GM19395 (cell line): ENCODE results near the gene LGR6.

Experiments
- ATAC-seq: cut with Tn5 transposase; IDR thresholded peaks from one replicate; pipeline ENCODE4 v1.9.1; 2021; ENCODE audit warnings: mild to moderate bottlenecking, moderate library complexity; ENCODE audit not compliant: unreplicated experiment

Gene LGR6

GRCh38 chr1:202283379-202283844 is 89.8 kb downstream of the LGR6 start:
- no peak for ATAC-seq

- no peak for ATAC-seq
Observed at GRCh38 chr1:202283991-202284390, 90.4 kb downstream of the LGR6 start.

- ATAC-seq: no peak
Observed at GRCh38 chr1:202285908-202286307, 92.3 kb downstream of the LGR6 start.

DNA sequence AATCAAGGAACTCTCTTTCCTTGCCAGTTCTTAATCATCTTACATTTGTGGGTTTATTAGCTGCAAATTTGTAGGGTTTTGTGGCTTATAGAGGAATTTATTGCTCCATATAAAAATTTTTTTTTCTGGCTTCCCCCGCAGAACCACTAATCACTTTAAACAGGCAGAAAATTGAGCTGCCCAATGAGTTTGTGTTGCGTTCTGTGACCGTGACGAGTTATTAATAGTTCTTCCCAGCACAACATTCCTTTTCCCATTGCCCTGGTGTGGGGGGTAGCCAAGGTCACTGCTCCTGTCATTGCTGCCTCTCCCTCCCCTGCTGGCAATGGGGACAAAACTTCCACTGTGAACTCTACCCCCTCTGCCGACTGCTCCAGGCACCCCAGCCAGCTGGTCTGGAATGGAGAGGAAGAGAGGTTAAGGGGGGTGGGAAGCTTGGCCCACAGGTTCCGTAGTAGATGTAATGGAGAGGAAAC is 93.1 kb downstream of the LGR6 start:
- no peak for ATAC-seq

- no peak for ATAC-seq
Observed at GRCh38 chr1:202287196-202287595, 93.6 kb downstream of the LGR6 start.

GRCh38 chr1:202288177-202288576 is 94.6 kb downstream of the LGR6 start:
- ATAC-seq: no peak

DNA sequence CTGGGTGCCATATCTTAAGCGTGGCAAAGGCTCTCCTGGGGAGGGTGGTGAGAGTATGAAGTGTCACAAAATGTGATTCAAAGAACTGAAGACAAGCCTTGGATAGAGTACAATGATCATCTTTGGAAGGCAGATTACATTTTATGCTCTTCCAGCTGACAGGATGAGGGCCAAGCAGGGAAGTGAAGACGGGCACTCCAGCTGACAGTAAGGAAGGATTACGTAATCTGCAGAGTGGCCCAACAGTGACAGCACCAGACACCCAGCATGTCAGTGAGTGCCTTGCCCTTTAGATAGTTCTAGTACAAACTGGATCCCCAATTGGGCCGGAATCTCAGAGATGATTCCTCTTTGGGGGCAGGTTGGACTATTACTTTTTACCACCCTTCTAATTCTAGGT is 95.4 kb downstream of the LGR6 start:
- ATAC-seq: no peak

- ATAC-seq: no peak
Observed at GRCh38 chr1:202291001-202291400, 97.4 kb downstream of the LGR6 start.

- ATAC-seq: no peak
Observed at GRCh38 chr1:202291961-202292712, 98.5 kb downstream of the LGR6 start.

GRCh38 chr1:202292773-202293172 is 99.2 kb downstream of the LGR6 start:
- ATAC-seq: no peak

- no peak for ATAC-seq
Observed at GRCh38 chr1:202293569-202293968, 100.0 kb downstream of the LGR6 start.

DNA sequence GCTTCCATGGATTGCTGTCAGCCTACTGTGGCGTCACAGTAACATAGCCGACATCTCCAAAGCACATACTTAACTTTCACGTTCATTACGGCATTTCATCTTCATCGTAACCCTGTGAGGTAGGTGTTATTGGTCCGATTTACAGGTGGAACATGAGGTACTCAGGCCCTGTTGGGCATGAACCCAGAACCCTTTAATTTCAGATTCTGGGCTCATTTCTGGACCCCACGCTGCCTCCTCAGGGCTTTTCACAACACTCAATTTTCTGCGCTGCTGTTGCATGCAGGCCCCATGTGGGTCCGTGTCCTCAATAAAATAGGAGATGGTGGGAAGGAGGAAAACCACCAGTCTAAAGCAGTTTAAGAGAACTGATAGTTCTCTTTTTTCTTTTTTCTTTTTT is 108.6 kb downstream of the LGR6 start:
- no peak for ATAC-seq

GRCh38 chr1:202304375-202304774 is 110.8 kb downstream of the LGR6 start:
- no peak for ATAC-seq

DNA sequence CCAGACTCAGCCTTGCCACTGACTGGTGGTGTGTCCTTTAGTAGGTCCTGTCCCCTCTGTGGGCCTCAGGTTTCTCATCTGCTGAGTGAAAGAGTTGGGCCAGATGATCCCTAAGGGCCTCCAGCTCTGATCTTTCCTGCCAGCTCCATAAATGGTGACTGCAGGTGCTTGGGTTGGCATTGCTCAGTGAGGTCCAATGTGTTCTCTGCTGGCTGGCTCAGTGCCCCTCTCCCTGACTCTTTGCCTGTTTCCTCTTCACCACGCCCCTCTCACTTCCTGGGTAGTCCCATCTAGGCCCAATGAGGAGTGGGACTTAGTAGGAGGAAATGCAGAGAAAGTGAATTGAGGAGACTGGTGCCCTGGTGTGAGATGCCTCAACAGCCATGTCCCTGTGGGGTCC is 111.6 kb downstream of the LGR6 start:
- no peak for ATAC-seq

DNA sequence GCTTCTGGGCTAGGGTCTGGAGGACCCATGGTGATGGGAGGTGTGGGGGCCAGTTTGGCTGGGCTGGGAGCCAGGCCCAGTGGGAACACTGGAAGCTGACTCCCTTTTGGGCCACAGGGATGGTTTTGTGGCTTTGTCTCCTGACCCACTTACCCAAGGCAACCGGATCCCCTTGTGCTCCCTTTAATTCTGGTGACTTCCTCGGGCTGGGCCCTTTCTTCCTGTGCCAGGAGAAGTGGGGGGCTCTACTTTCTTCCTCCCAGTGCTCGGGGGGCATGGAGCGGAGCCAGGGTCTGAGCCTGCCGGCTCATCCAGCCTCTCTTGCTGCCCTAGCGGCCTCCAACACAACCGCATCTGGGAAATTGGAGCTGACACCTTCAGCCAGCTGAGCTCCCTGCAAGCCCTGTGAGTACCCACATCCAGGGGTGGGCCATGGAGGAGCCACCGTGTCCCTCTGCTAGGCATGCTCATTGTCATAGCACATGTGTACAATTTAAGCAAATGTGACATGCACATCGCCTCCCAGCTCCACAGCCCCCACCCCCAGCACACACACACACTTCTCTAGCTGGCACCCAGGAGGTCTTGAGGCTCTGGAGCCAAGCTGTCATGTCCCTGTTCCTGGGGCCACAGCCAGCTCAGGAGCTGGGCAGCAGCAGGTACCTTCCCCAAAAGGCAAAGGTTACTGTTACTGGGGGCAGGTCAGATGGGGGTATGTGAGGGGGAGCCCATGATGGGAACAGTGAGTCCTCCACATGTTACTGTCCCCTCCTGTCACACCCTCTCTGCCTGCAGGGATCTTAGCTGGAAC is 113.1 kb downstream of the LGR6 start:
- no peak for ATAC-seq

DNA sequence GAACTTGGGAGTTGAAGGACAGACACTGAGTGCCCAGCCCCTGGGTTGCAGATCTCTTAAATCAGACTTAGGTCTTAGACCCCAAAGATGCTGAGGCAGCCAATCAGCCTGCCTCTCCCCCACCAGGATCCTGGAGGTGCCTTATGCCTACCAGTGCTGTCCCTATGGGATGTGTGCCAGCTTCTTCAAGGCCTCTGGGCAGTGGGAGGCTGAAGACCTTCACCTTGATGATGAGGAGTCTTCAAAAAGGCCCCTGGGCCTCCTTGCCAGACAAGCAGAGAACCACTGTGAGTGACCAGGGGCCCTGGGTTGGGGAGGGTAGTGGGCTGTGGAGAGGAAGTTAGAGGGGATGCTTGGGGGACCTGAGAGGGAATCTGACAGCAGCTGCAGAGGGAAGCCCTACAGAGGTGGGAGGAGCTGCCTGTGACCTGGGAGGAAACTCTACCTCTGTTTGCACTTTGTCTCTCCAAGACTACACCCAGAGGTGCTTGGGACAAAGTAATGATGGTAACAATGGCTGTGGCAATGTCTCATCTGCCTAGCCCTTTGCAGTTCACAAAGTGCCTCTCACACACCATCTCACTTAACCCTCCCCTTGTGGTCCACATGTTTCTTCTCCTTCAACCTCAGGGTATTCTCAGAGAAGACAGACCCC is 116.6 kb downstream of the LGR6 start:
- ATAC-seq: no peak

- ATAC-seq: no peak
Observed at GRCh38 chr1:202310746-202311145, 117.1 kb downstream of the LGR6 start.

GRCh38 chr1:202311875-202312635 is 118.5 kb downstream of the LGR6 start:
- ATAC-seq: no peak

GRCh38 chr1:202315576-202316168 is 122.1 kb downstream of the LGR6 start:
- no peak for ATAC-seq

DNA sequence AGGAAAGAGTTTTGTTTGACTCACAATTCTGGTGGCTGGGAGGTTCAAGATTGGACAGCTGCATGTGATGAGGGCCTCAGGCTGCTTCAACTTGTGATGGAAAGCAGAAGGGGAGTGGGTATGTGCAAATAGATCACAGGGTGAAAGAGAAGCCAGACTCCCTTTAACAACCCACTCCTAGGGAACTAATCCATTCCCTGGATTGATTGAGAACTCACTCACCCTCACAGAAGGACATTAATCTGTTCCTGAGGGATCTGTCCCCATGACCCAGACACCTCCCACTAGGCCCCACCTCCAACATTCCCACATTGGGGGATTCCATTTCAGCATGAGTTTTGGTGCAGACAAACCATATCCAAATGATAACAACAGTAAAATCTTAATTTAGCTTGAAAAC is 122.6 kb downstream of the LGR6 start:
- ATAC-seq: no peak
